H1 (cell line): Measurements from ENCODE around the gene RAB31. TPM values are rescaled to one million over a fixed set of nuclear protein-coding genes. Genes with fewer than 3 reads are reported as not detected.

Experiments used
- CTCF ChIA-PET: fragments of 300-600 bp; sonication (Branson Sonifier 250); formaldehyde crosslinking; loops from one replicate; lab custom pipeline; 2021; ENCODE audit not compliant: partially characterized antibody; lab: Charles Lee
- POLR2A ChIA-PET: fragments of 300-600 bp; sonication (Branson Sonifier 250); formaldehyde crosslinking; loops from one replicate; lab custom pipeline; 2021; ENCODE audit warnings: inconsistent platforms; ENCODE audit not compliant: partially characterized antibody; lab: Charles Lee
- DNase-seq, 2 experiments: peaks; one replicate each; pipeline versions ENCODE4 v3.0.0 to v3.0.0-alpha.2; 2010 to 2022; ENCODE audit warnings: low spot score in 2 of 2, low read depth in 1 of 2, mixed read lengths in 1 of 2
- FAIRE-seq: peaks from 2 replicates; lab custom pipeline; 2011; peaks lifted over from hg19 to GRCh38; lab: Jason Lieb, UNC
- H2AFZ ChIP-seq: 2 replicates; pipeline ENCODE4 v1.8.1; 2012; ENCODE audit warnings: low read length, inconsistent platforms
- H2AK5ac ChIP-seq: 2 replicates; pipeline ENCODE4 v1.6.1; 2013; ENCODE audit warnings: low read depth, low read length
- H2BK120ac ChIP-seq: replicated peaks from 2 replicates; pipeline ENCODE3; 2013; ENCODE audit warnings: low read depth, low read length, inconsistent platforms
- H2BK12ac ChIP-seq: 2 replicates; pipeline ENCODE4 v1.6.1; 2013; ENCODE audit warnings: low read depth, low read length
- H2BK15ac ChIP-seq: 2 replicates; pipeline ENCODE4 v1.6.1; 2013; ENCODE audit warnings: low read length
- H2BK20ac ChIP-seq: 2 replicates; pipeline ENCODE4 v1.6.1; 2013; ENCODE audit warnings: low read length
- H2BK5ac ChIP-seq: 2 replicates; pipeline ENCODE4 v1.6.1; 2013; ENCODE audit warnings: low read depth, low read length
- H3K14ac ChIP-seq: 2 replicates; pipeline ENCODE4 v1.6.1; 2013; ENCODE audit warnings: inconsistent platforms; ENCODE audit not compliant: insufficient read length
- H3K18ac ChIP-seq: 2 replicates; pipeline ENCODE4 v1.6.1; 2013; ENCODE audit warnings: low read length; ENCODE audit errors: extremely low read depth
- H3K23ac ChIP-seq: 2 replicates; pipeline ENCODE4 v1.6.1; 2013; ENCODE audit warnings: inconsistent platforms; ENCODE audit not compliant: insufficient read length
- H3K23me2 ChIP-seq: 2 replicates; pipeline ENCODE4 v1.6.1; 2013; ENCODE audit warnings: low read depth, low read length
- H3K27ac ChIP-seq: 2 replicates; pipeline ENCODE4 v1.6.1; 2011; ENCODE audit warnings: low read depth, low read length, inconsistent platforms
- H3K27me3 ChIP-seq, 4 experiments: replicated peaks in 1 of 4; 1 replicate in 1 of 4; 2 replicates in 3 of 4; pipeline versions ENCODE4 v1.6.1 to v1.8.1; 2011 to 2013; ENCODE audit warnings: low read length in 3 of 4, mild to moderate bottlenecking in 3 of 4, inconsistent platforms in 2 of 4, mixed read lengths in 2 of 4, moderate library complexity in 1 of 4; ENCODE audit not compliant: control insufficient read depth in 3 of 4, insufficient read depth in 3 of 4; ENCODE audit errors: extremely low read depth in 1 of 4
- H3K36me3 ChIP-seq, 4 experiments: 2 replicates each; pipeline versions ENCODE4 v1.6.1 to v1.8.1; 2011 to 2013; ENCODE audit warnings: mild to moderate bottlenecking in 4 of 4, low read length in 3 of 4, moderate library complexity in 2 of 4, control low read depth in 1 of 4, inconsistent platforms in 1 of 4; ENCODE audit not compliant: insufficient read depth in 4 of 4, control insufficient read depth in 2 of 4
- H3K4ac ChIP-seq: replicated peaks from 2 replicates; pipeline ENCODE3; 2013; ENCODE audit warnings: low read length, low read depth, mixed read lengths, inconsistent platforms; ENCODE audit not compliant: insufficient read length
- H3K4me1 ChIP-seq, 4 experiments: replicated peaks in 1 of 4; 1 replicate in 1 of 4; 2 replicates in 3 of 4; pipeline versions ENCODE4 v1.6.1 to v1.8.1; 2011 to 2013; ENCODE audit warnings: low read length in 3 of 4, inconsistent platforms in 2 of 4, mixed read lengths in 1 of 4; ENCODE audit not compliant: insufficient read depth in 4 of 4, control insufficient read depth in 3 of 4
- H3K4me2 ChIP-seq, 2 experiments: 2 replicates each; pipeline versions ENCODE4 v1.6.1 to v1.8.1; 2011 to 2013; ENCODE audit warnings: low read depth in 2 of 2, low read length in 2 of 2, control low read depth in 1 of 2, inconsistent platforms in 1 of 2, mild to moderate bottlenecking in 1 of 2; ENCODE audit not compliant: insufficient read depth in 1 of 2
- H3K4me3 ChIP-seq, 4 experiments: fragments of 200-600, 300-600 bp in 1 of 4; sonication (generic), shearing (Covaris generic), sonication (Bioruptor Twin) in 1 of 4; 2 replicates each; pipeline versions ENCODE4 v1.5.1 to v1.8.1; 2011 to 2016; ENCODE audit warnings: low read length in 4 of 4, low read depth in 3 of 4, control low read depth in 2 of 4, inconsistent platforms in 2 of 4, mild to moderate bottlenecking in 2 of 4, mixed read lengths in 1 of 4, moderate library complexity in 1 of 4; ENCODE audit not compliant: insufficient read depth in 2 of 4; ENCODE audit errors: extremely low read depth in 1 of 4
- H3K56ac ChIP-seq: replicated peaks from 2 replicates; pipeline ENCODE3; 2013; ENCODE audit warnings: low read depth, mild to moderate bottlenecking, mixed read lengths, low read length, inconsistent platforms; ENCODE audit not compliant: insufficient read length
- H3K79me1 ChIP-seq: 2 replicates; pipeline ENCODE4 v1.6.1; 2013; ENCODE audit warnings: low read depth, low read length, control low read depth
- H3K79me2 ChIP-seq, 2 experiments: 2 replicates each; pipeline versions ENCODE4 v1.6.1 to v1.8.1; 2012 to 2013; ENCODE audit warnings: low read length in 2 of 2, mild to moderate bottlenecking in 2 of 2, inconsistent platforms in 1 of 2; ENCODE audit not compliant: insufficient read depth in 2 of 2, control insufficient read depth in 1 of 2
- H3K9ac ChIP-seq, 4 experiments: replicated peaks in 1 of 4; 1 replicate in 1 of 4; 2 replicates in 3 of 4; pipeline versions ENCODE4 v1.6.1 to v1.8.1; 2011 to 2013; ENCODE audit warnings: low read depth in 3 of 4, low read length in 3 of 4, control low read depth in 2 of 4, mild to moderate bottlenecking in 2 of 4, moderate library complexity in 2 of 4, inconsistent platforms in 1 of 4; ENCODE audit errors: extremely low read depth in 1 of 4
- H3K9me3 ChIP-seq, 2 experiments: 2 replicates each; pipeline versions ENCODE4 v1.6.1 to v1.8.1; 2012 to 2013; ENCODE audit warnings: mild to moderate bottlenecking in 2 of 2, moderate library complexity in 2 of 2, control low read depth in 1 of 2, inconsistent platforms in 1 of 2, low read depth in 1 of 2, low read length in 1 of 2, mixed read lengths in 1 of 2; ENCODE audit not compliant: insufficient read depth in 2 of 2
- H4K20me1 ChIP-seq, 2 experiments: replicated peaks in 1 of 2; 2 replicates each; pipeline versions ENCODE3 to v1.8.1; 2011 to 2013; ENCODE audit warnings: inconsistent platforms in 2 of 2, low read length in 2 of 2, mild to moderate bottlenecking in 1 of 2; ENCODE audit not compliant: insufficient read depth in 2 of 2, control insufficient read depth in 1 of 2
- H4K5ac ChIP-seq: 2 replicates; pipeline ENCODE4 v1.6.1; 2013; ENCODE audit warnings: low read length, low read depth, mixed read lengths, inconsistent platforms; ENCODE audit not compliant: insufficient read length
- H4K8ac ChIP-seq: 2 replicates; pipeline ENCODE4 v1.8.0; 2013; ENCODE audit warnings: mild to moderate bottlenecking, moderate library complexity, low read length, inconsistent platforms; ENCODE audit not compliant: insufficient read depth; ENCODE audit errors: extremely low read depth
- H4K91ac ChIP-seq: replicated peaks from 2 replicates; pipeline ENCODE3; 2013; ENCODE audit warnings: low read length, mixed read lengths, inconsistent platforms; ENCODE audit not compliant: insufficient read length
- BCL11A ChIP-seq, 2 experiments: IDR thresholded peaks; one replicate each; pipeline ENCODE4 v1.6.1; 2011; ENCODE audit warnings: low read depth in 2 of 2, low read length in 2 of 2, mild to moderate bottlenecking in 2 of 2
- NRF1 ChIP-seq: IDR thresholded peaks from 2 replicates; pipeline ENCODE4 v1.6.1; 2011; ENCODE audit warnings: mild to moderate bottlenecking, low read depth, low read length, improper control_type of control experiment
- SP1 ChIP-seq: IDR thresholded peaks from 2 replicates; pipeline ENCODE4 v1.6.1; 2011; ENCODE audit warnings: low read depth, low read length
- USF2 ChIP-seq: IDR thresholded peaks from 2 replicates; pipeline ENCODE4 v1.6.1; 2011; ENCODE audit warnings: low read length, improper control_type of control experiment
- ZNF274 ChIP-seq: IDR thresholded peaks from 2 replicates; pipeline ENCODE4 v1.7.0; 2012; ENCODE audit warnings: low read length, borderline replicate concordance; ENCODE audit errors: extremely low read depth
- polyA plus RNA-seq, 7 experiments: library from polyadenylated mRNA; depleted of rRNA in 3 of 7; stranded (reverse) in 5 of 7; unstranded in 2 of 7; fragments of >200 nt in 5 of 7; fragments of 200-250 nt in 2 of 7; gene quantifications; 1 replicate in 5 of 7; 2 replicates in 1 of 7; 4 replicates in 1 of 7; pipeline versions ENCODE4 v1.2.1 to v1.2.3, GENCODE V29; 2011 to 2013; ENCODE audit warnings: missing spikeins in 2 of 7, mixed read lengths in 2 of 7
- total RNA-seq: library from RNA; stranded (reverse); fragmentation: NEBNext Ultra II Directional; extraction: Animal tissue kit (Norgen Biotek cat#: 25700); gene quantifications from 2 replicates; pipeline ENCODE4 v1.2.1, GENCODE V29; 2021

The RAB31 gene
- total and polyA plus RNA-seq, 2 of the 8 experiments (the other 6 are each of a cell fraction or from before 2014, with no cell fraction given) = 15.2 to 40.9 TPM

DNA sequence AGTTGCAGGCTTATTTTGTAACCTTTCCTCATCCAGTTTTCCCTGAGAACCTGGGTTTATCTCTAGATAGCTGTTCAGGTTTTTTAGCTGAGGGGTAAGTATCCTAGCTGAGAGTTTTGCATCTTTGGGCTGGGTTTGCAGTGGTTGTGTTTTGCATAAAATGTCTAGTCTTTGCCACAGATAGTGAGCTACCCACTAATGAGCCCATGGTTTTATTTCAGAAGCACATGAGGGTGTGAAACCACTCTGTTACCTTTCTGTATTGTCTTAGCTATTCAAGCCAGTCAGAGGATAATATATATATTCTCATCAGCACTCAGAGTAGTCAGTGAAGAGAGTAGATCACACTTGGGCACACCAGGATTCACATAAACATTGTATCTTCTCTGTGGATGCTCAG, 153.1 kb downstream of the RAB31 start:
- H3K14ac ChIP-seq = no peak overlapping the region
- no peak overlapping the region for H2BK12ac ChIP-seq
- no peak overlapping the region for H4K5ac ChIP-seq
- H3K18ac ChIP-seq = no peak overlapping the region
- H3K4me2 ChIP-seq = no peak overlapping the region
- H3K79me2 ChIP-seq = no peaks in the 10 kb centered on the region
- H3K79me1 ChIP-seq = no peaks in the 10 kb centered on the region
- H4K91ac ChIP-seq = no peak overlapping the region
- H2AK5ac ChIP-seq = no peak overlapping the region
- peaks cover 7 to 16% of the 10 kb centered on the region in 2 experiments; a peak in 3 of 4 replicates for H3K9me3 ChIP-seq
- no peaks in the 10 kb centered on the region; a peak in 1 of 8 replicates for H3K36me3 ChIP-seq
- H2BK20ac ChIP-seq = no peak overlapping the region
- H2BK15ac ChIP-seq = no peak overlapping the region
- ChIA-PET CTCF (interaction anchor here (0.7 to 1.5 kb wide), 3 partner anchors 9 to 90 kb away, joined by 4 to 7 read pairs (median 5); no protein-coding TSS in a partner anchor), POLR2A (no interaction called here)
- TF ChIP-seq SP1 (no peak), USF2 (no peak), ZNF274 (no peak), NRF1 (no peak), BCL11A (IDR thresholded peaks at IDR 0.05; ENCODE audit: low read depth in 2 of 2, low read length in 2 of 2) (no peak)
- no peak overlapping the region for H2BK5ac ChIP-seq
- peaks cover 0 to 2% (median 0%) of the 10 kb centered on the region in 4 experiments; a peak in 1 of 7 replicates for H3K4me1 ChIP-seq
- no peak overlapping the region for H3K9ac ChIP-seq
- DNase-seq = no peak
- no peak overlapping the region for H2AFZ ChIP-seq
- H3K56ac ChIP-seq = no peak overlapping the region
- H3K4ac ChIP-seq = no peak overlapping the region
- no peak overlapping the region for H4K8ac ChIP-seq
- H3K23me2 ChIP-seq = no peaks in the 10 kb centered on the region; the same call in 1 of the 2 replicates
- no peaks in the 10 kb centered on the region for H4K20me1 ChIP-seq
- no peak overlapping the region for H3K23ac ChIP-seq
- no peak overlapping the region for H3K27ac ChIP-seq
- no peak overlapping the region for H2BK120ac ChIP-seq
- no peak overlapping the region for H3K4me3 ChIP-seq
- no peak for FAIRE-seq
- H3K27me3 ChIP-seq = peaks cover 0 to 2% (median 0%) of the 10 kb centered on the region in 4 experiments; a peak in 1 of 7 replicates
